Activated naive CD4-positive, alpha-beta T cell treated with anti-CD3 and anti-CD28 coated beads, Interleukin-2, amount 10 ng/mL, durations not matched to agents 7 days and 5 days (primary cell): Measurements from ENCODE around the gene TNFAIP3.

Experiments used
- CTCF ChIA-PET: fragments of 350-600 bp; sonication (Branson Sonifier 250); formaldehyde crosslinking; loops from one replicate; lab custom pipeline; 2021; ENCODE audit warnings: antibody characterized with exemption; lab: Charles Lee
- DNase-seq: peaks from one replicate; pipeline ENCODE4 v3.0.0-alpha.2; 2020
- H3K27ac Mint-ChIP-seq: one replicate; pipeline ENCODE4 v1.8.0; 2021; ENCODE audit warnings: mild to moderate bottlenecking, moderate library complexity, mixed read lengths
- H3K27me3 Mint-ChIP-seq: one replicate; pipeline ENCODE4 v1.8.0; 2021; ENCODE audit warnings: mild to moderate bottlenecking, mixed read lengths
- H3K36me3 Mint-ChIP-seq: one replicate; pipeline ENCODE4 v1.8.0; 2021; ENCODE audit warnings: mixed read lengths
- H3K4me1 Mint-ChIP-seq: one replicate; pipeline ENCODE4 v1.8.0; 2021; ENCODE audit warnings: mixed read lengths
- H3K4me3 Mint-ChIP-seq: one replicate; pipeline ENCODE4 v1.8.0; 2021; ENCODE audit warnings: mild to moderate bottlenecking, moderate library complexity, mixed read lengths
- H3K9me3 Mint-ChIP-seq: one replicate; pipeline ENCODE4 v1.8.0; 2021; ENCODE audit warnings: mixed read lengths

TNFAIP3 gene

DNA sequence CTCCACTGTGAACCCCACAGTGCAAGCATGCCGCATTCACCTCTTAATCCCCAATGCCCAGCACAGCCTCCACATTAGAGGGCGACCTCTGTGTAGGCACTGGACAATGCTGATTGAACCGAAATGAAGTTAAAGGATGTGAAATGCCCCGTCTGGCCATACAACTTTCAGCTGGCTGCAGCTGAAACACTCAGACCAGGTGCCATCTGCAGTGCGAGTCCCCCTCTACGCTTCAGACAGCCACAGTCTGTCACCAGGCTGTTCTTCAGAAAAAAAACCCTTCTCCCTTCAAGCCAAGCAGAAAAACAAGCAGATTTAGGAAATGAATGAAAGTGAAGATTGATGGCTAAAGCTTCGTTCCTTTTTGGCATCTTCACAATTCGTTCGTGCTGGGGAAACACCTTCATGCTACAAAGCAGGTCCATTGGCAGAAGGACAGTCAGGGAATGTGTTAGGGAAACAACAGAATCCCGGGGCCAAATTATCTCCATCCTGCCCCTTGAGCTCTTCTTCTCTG, 44.7 kb downstream of the TNFAIP3 start:
- H3K36me3 Mint-ChIP-seq, result no peaks in the 10 kb centered on the region
- CTCF ChIA-PET, result interaction anchor here (0.9 to 1.9 kb wide), 4 partner anchors 22 to 41 kb away, joined by 3 to 11 read pairs (median 6); no protein-coding TSS in a partner anchor
- H3K4me1 Mint-ChIP-seq, result peaks cover 31% of the 10 kb centered on the region
- no peak for DNase-seq
- H3K9me3 Mint-ChIP-seq, result peaks cover 12% of the 10 kb centered on the region
- H3K27ac Mint-ChIP-seq, result no peak overlapping the region
- H3K27me3 Mint-ChIP-seq, result peaks cover 9% of the 10 kb centered on the region
- H3K4me3 Mint-ChIP-seq, result no peak overlapping the region

DNA sequence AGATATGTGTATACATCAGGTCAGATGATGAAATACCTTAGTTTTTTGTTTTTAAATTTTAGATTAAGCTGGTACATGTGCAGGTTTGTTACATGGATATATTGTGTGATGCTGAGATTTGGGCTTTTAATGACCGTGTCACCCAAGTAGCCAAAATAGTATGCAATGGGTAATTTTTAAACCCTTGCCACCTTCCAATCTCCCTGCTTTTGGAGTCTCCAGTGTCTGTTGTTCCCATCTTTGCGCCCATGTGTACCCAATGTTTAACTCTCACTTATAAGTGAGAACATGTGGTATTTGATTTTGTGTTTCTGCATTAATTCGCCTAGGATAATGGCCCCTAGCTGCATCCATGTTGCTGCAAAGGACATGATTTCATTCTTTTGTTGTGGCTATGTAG, 45.8 kb downstream of the TNFAIP3 start:
- peaks cover 9% of the 10 kb centered on the region for H3K27me3 Mint-ChIP-seq
- peaks cover 23% of the 10 kb centered on the region for H3K4me1 Mint-ChIP-seq
- CTCF ChIA-PET, result no interaction called here
- peaks cover 12% of the 10 kb centered on the region for H3K9me3 Mint-ChIP-seq
- no peaks in the 10 kb centered on the region for H3K36me3 Mint-ChIP-seq
- H3K4me3 Mint-ChIP-seq, result no peak overlapping the region
- no peak overlapping the region for H3K27ac Mint-ChIP-seq
- DNase-seq, result no peak

DNA sequence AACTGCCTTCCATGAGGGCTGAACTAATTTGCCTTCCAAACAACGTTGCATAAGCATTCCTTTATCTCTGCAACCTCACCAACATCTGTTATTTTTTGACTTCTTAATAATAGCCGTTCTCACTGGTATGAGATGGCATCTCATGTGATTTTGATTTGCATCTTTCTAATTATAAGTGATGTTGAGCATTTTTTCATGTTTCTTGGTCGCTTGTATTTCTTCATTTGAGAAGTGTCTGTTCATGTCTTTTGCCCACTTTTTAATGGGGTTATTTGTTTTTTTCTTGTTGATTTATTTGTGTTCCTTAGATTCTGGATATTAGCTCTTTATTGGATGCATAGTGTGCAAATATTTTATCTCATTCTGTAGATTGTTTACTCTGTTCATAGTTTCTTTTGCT, 46.4 kb downstream of the TNFAIP3 start:
- Mint-ChIP-seq H3K4me1 (peaks cover 21% of the 10 kb centered on the region), H3K4me3 (no peak overlapping the region), H3K27ac (no peak overlapping the region), H3K9me3 (peaks cover 12% of the 10 kb centered on the region), H3K27me3 (peaks cover 9% of the 10 kb centered on the region), H3K36me3 (no peaks in the 10 kb centered on the region)
- CTCF ChIA-PET, result interaction anchor here (0.7 to 1.5 kb wide), 2 partner anchors 20 to 43 kb away, joined by 3 read pairs; no protein-coding TSS in a partner anchor
- no peak for DNase-seq

DNA sequence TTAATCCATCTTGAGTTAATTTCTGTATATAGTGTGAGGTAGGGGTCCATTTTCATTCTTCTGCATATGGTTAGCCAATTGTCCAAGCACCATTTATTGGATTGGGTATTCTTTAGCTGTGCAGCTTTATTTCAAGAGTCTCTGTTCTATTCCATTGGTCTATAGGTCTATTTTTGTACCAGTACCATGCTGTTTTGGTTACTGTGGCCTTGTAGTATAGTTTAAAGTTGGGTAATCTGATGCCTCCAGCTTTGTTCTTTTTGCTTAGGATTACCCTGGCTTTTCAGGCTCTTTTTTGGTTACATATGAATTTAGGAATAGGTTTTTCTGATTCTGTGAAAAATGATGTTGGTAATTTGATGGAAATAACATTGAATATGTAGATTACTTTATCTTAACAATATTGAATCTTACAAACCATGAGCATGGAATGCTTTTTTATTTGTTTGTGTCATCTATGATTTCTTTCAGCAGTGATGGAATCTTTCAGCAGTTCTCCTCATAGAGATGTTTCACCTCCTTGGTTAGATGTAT, 47.0 kb downstream of the TNFAIP3 start:
- no peaks in the 10 kb centered on the region for H3K36me3 Mint-ChIP-seq
- CTCF ChIA-PET, result interaction anchor here (0.7 to 1.5 kb wide), 2 partner anchors 19 to 44 kb away, joined by 3 read pairs; no protein-coding TSS in a partner anchor
- peaks cover 12% of the 10 kb centered on the region for H3K9me3 Mint-ChIP-seq
- no peak for DNase-seq
- peaks cover 10% of the 10 kb centered on the region for H3K27me3 Mint-ChIP-seq
- H3K4me1 Mint-ChIP-seq, result peaks cover 14% of the 10 kb centered on the region
- no peak overlapping the region for H3K4me3 Mint-ChIP-seq
- H3K27ac Mint-ChIP-seq, result no peak overlapping the region

DNA sequence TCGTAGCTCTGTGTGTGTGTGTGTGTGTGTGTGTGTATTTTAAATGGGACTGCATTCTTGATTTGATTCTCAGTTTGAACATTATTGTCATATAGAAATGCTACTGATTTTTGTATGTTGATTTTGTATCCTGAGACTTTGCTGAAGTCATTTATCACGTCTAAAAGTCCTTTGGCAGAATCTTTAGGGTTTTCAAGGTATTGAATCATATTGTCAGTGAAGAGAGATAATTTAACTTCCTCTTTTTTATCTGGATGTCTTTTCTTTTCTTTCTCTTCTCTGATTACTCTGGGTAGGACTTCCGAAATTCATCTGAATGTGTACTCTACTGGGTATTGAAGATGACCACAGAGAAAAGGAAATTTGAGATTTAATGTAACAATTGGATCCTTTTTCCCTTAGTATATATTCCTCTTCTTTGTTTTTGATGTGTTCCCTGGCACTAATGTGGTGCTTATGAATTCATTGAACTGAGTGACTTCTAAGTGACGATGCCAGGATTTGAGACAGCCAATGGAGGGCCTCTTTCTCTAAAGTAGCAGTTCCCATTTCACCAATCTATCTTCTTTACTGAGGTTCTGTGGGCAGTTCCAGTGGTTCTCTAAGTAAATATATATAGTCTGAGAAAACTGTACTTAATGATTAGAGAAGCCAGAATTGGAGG, 47.6 kb downstream of the TNFAIP3 start:
- Mint-ChIP-seq H3K36me3 (no peaks in the 10 kb centered on the region), H3K27ac (no peak overlapping the region), H3K4me3 (no peak overlapping the region), H3K4me1 (peaks cover 8% of the 10 kb centered on the region), H3K27me3 (peaks cover 9% of the 10 kb centered on the region), H3K9me3 (peaks cover 12% of the 10 kb centered on the region)
- CTCF ChIA-PET, result interaction anchor here (1.5 kb wide), 1 partner anchor 45 kb away, joined by 3 read pairs; no protein-coding TSS in a partner anchor
- no peak for DNase-seq

DNA sequence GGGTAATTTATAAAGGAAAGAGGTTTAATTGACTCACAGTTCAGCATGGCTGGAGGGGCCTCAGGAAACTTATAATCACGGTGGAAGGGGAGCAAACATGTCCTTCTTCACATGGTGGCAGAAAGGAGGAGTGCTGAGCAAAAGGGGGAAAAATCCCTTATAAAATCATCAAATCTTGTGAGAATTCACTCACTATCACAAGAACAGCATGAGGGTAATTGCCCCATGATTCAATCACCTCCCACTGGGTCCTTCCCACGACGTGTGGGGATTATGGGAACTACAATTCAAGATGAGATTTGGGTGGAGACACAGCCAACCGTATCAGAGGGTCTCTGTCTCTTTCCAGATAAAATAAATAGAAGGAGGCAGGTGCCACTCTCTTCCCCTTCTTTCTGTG, 48.7 kb downstream of the TNFAIP3 start:
- no peak overlapping the region for H3K4me3 Mint-ChIP-seq
- peaks cover 12% of the 10 kb centered on the region for H3K9me3 Mint-ChIP-seq
- no peak for DNase-seq
- peaks cover 3% of the 10 kb centered on the region for H3K4me1 Mint-ChIP-seq
- H3K27ac Mint-ChIP-seq, result no peak overlapping the region
- no peaks in the 10 kb centered on the region for H3K36me3 Mint-ChIP-seq
- peaks cover 6% of the 10 kb centered on the region for H3K27me3 Mint-ChIP-seq
- CTCF ChIA-PET, result no interaction called here

DNA sequence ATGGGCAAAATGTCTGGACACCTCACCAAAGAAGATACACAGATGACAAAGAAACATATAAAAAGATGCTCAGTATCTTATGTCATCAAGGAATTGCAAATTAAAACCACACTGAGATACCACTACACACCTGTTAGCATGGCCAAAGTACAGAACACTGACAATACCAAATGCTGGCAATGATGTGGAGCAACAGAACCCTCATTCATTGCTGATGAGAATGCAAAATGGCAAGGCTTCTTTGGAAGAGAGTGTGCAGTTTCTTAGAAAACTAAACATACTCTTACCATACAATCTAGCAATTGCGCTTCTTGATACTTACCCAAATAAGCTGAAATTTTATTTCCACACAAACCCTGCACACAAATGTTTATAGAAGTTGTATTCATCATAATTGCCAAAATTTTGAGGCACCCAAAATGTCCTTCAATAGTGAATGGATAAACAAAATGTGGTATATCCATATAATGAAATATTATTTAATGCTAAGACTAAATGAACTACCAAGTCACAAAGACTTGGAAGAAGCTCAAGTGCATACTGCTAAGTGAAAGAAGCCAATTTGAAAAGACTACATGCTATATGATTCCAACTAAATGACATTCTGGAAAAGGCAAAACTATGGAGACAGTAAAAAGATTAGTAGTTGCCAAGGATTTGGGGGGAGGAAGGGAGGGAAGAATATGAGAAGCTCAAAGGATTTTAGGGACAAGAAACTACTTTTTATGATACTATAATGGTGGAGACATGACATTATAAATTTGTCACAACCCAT, 50.7 kb downstream of the TNFAIP3 start:
- Mint-ChIP-seq H3K27ac (no peak overlapping the region), H3K27me3 (peaks cover 3% of the 10 kb centered on the region), H3K9me3 (peaks cover 12% of the 10 kb centered on the region), H3K36me3 (no peaks in the 10 kb centered on the region), H3K4me1 (no peaks in the 10 kb centered on the region), H3K4me3 (no peak overlapping the region)
- CTCF ChIA-PET, result no interaction called here
- DNase-seq, result no peak

DNA sequence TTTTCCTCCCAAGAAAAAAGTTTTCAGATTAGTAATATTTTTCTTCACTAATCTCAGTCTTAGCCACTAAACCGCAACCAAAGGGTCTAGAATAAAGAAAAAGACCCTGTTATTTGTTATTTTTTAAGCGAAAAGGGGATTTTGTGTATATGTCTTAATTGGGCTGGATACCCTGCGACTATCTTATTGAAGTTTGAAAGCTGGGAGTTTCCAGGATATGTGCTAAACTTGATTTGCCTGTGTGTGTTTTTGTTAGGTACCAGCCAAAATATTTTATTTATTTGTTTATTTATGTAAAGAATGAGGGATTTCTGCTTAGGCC, 52.4 kb downstream of the TNFAIP3 start:
- Mint-ChIP-seq H3K4me1 (no peaks in the 10 kb centered on the region), H3K36me3 (no peaks in the 10 kb centered on the region), H3K4me3 (no peak overlapping the region), H3K27me3 (peaks cover 3% of the 10 kb centered on the region), H3K9me3 (peaks cover under 1% of the 10 kb centered on the region), H3K27ac (no peak overlapping the region)
- CTCF ChIA-PET, result interaction anchor here (1.9 to 2.1 kb wide), 2 partner anchors 20 to 52 kb away, joined by 6 to 8 read pairs; partner anchors contain the start of gene TNFAIP3
- DNase-seq, result no peak

DNA sequence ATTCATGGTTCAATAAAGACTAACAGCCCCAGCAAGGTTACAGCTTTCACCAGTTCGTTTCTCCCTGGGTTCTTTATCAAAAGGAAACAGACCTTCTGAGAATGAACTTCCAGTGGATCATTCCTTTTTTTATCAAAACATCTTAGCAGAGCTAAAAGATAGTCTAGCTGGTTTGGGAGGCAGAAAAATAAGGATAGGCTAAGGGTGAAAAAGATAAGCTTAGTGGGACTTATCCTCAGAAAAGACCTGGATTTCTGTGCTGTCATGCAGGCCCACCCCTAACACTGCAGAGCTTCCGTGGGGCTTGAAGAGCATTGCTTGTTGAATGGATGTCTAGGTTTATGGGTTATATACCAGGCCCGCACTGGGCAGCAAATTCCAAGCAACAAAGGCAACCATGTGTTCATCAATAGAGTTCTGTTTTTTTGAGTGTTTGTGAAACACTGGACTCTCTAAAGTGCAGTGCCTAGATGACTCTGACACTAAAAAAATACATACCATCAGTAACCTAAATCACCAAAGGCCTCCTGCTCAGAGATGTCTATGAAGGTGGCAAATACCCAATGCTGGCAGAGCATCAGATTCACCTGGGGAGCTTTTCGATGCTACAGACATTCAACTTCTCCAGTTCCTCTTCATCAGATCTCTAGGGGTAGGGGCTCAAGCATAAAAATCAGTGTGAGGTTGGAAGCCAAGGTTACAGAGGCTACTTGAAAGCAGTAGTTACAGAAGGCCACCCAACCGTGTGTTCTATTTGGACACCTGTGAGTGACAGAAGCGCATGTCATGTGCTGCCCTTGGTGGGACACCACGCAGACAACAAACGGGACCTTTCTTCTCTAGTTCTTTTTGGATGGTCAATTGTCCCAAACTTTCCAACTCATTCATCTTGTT, 53.0 kb downstream of the TNFAIP3 start:
- no peak for DNase-seq
- H3K27ac Mint-ChIP-seq, result no peak overlapping the region
- no peak overlapping the region for H3K4me3 Mint-ChIP-seq
- no peaks in the 10 kb centered on the region for H3K36me3 Mint-ChIP-seq
- H3K4me1 Mint-ChIP-seq, result no peaks in the 10 kb centered on the region
- no peaks in the 10 kb centered on the region for H3K9me3 Mint-ChIP-seq
- H3K27me3 Mint-ChIP-seq, result peaks cover 3% of the 10 kb centered on the region
- CTCF ChIA-PET, result interaction anchor here (1.4 to 2.1 kb wide), 4 partner anchors 20 to 212 kb away, joined by 3 to 8 read pairs (median 5); partner anchors contain the start of gene TNFAIP3

DNA sequence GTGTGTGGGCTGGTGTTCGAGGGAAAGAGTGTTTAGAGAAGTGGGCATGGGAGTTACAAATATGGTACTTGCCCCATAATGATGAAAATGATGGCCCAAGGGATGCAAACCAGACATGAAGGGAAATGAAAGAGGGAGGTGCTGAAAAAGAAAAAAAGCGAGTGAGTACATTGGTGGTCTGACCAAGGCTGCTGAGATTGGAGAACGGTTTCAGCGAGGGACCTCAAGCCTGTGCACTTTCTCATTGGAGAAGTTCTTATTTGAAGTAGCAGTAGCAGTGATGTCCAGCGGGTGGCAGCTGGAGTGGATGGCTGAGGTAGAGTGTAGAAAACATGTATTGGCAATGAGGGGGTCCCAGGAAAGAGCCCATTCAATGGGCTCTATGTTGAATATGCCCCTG, 54.8 kb downstream of the TNFAIP3 start:
- Mint-ChIP-seq H3K36me3 (no peaks in the 10 kb centered on the region), H3K27ac (no peak overlapping the region), H3K4me1 (peaks cover 14% of the 10 kb centered on the region), H3K27me3 (peaks cover 3% of the 10 kb centered on the region), H3K9me3 (no peaks in the 10 kb centered on the region), H3K4me3 (no peak overlapping the region)
- no peak for DNase-seq
- CTCF ChIA-PET, result interaction anchor here (1.2 to 1.5 kb wide), 2 partner anchors 83 to 185 kb away, joined by 3 to 4 read pairs; no protein-coding TSS in a partner anchor

DNA sequence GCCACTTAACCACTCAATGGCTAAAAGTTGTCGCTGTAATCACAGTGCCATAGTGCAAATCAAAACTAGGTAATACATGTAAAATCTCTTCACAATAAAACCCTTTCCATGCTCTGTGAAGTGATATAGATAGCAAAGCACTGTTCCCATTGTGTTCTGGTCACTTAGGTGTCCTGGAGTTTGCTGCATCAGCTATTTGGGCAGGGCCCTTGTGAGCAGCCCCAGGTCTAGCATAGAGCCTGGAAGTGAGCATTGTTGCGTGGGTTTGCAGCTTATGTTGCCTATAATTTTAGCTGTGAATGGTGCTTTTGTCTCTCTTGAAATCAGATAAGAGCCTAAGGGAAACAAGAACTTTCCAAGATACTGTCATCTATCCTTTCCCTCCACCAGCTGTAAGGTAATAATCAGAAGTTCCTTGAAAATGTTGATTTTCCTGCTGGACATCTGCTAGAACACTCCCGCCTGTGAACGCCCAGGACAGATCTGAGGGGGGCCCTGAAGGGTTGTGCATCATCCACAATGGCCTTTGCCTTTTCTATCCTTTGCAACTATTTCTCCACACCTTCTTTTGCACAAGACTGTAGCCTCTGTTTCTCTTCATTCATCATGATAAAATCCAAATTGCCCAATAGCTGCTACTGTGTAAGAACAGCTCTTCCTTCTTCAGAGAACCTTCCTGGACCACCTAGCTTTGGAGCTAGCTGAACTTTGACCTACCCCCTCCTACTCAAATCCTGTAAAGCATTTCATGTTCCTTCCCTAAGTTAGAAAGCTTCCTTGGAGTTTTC, 57.0 kb downstream of the TNFAIP3 start:
- Mint-ChIP-seq H3K9me3 (no peaks in the 10 kb centered on the region), H3K36me3 (no peaks in the 10 kb centered on the region), H3K27me3 (peaks cover 2% of the 10 kb centered on the region), H3K4me1 (peaks cover 35% of the 10 kb centered on the region), H3K4me3 (no peak overlapping the region), H3K27ac (no peak overlapping the region)
- no peak for DNase-seq
- CTCF ChIA-PET, result interaction anchor here (0.7 to 1.7 kb wide), 4 partner anchors 10 to 233 kb away, joined by 3 to 5 read pairs (median 4); no protein-coding TSS in a partner anchor

DNA sequence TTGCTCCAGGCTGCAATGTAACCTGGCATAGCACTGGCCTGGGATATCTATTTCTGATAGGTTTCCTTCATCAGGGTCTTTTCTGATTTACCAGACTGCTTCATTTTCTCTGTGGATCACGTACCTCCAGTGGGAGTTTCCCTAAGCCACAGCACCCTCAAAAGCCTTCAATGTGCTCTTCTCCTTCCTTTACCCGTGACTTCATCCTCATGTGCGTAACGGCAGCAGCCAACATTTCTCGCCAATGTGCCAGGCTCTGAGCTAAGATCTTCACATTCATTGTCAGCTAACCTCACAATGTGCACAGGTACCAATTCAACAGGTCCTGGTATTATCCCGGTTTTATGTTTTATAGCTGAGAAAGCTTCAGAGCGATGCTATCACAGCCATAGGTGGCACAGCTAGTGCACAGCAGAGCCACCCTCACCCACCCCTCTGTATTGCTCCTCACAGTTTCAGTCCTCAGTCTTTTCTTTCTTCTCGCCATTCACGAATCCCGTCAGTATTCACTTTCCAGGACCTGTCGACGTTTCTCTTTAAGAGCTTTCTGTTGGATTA, 58.2 kb downstream of the TNFAIP3 start:
- CTCF ChIA-PET, result interaction anchor here (0.6 to 3.0 kb wide), 6 partner anchors 10 to 126 kb away, joined by 3 to 18 read pairs (median 8); no protein-coding TSS in a partner anchor
- H3K9me3 Mint-ChIP-seq, result no peaks in the 10 kb centered on the region
- no peak overlapping the region for H3K4me3 Mint-ChIP-seq
- H3K4me1 Mint-ChIP-seq, result peaks cover 37% of the 10 kb centered on the region
- H3K27me3 Mint-ChIP-seq, result no peaks in the 10 kb centered on the region
- no peak for DNase-seq
- H3K27ac Mint-ChIP-seq, result no peak overlapping the region
- H3K36me3 Mint-ChIP-seq, result no peaks in the 10 kb centered on the region
